LNCaP clone FGC (cell line): ENCODE measurements around the gene SCN5A.

Source experiments
- DNase-seq: peaks from one replicate; pipeline ENCODE4 v3.0.0-alpha.2; 2011; ENCODE audit warnings: low read depth
- H3K4me3 ChIP-seq: 2 replicates; pipeline ENCODE4 v1.5.1; 2011; ENCODE audit warnings: mild to moderate bottlenecking, low read depth, low read length, control low read depth
- CTCF ChIP-seq: IDR thresholded peaks from 2 replicates; pipeline ENCODE4 v1.5.1; 2012; ENCODE audit warnings: mild to moderate bottlenecking; ENCODE audit not compliant: control insufficient read depth, insufficient read depth; ENCODE audit errors: extremely low read depth

The SCN5A gene

GRCh38 chr3:38598791-38599190, 50.7 kb downstream of the SCN5A start:
- no peak for DNase-seq
- no peak overlapping the region for H3K4me3 ChIP-seq
- no peak for TF ChIP-seq CTCF

GRCh38 chr3:38597502-38598060, 51.9 kb downstream of the SCN5A start:
- no peak for TF ChIP-seq CTCF
- no peak overlapping the region for H3K4me3 ChIP-seq
- DNase-seq = no peak

GRCh38 chr3:38595393-38595792, 54.1 kb downstream of the SCN5A start:
- no peak for DNase-seq
- no peak for TF ChIP-seq CTCF
- H3K4me3 ChIP-seq = no peak overlapping the region

- no peak for DNase-seq
- no peak overlapping the region for H3K4me3 ChIP-seq
- TF ChIP-seq CTCF = no peak
Observed at GRCh38 chr3:38590521-38590920, 59.0 kb downstream of the SCN5A start.

GRCh38 chr3:38588995-38589937, 60.2 kb downstream of the SCN5A start:
- H3K4me3 ChIP-seq = no peak overlapping the region
- TF ChIP-seq CTCF = no peak
- DNase-seq = no peak

- no peak for DNase-seq
- no peak for TF ChIP-seq CTCF
- no peak overlapping the region for H3K4me3 ChIP-seq
Observed at GRCh38 chr3:38588371-38588971, 61.0 kb downstream of the SCN5A start.
